ENCODE data around the gene EEFSEC. TPM values are rescaled to one million over a fixed set of nuclear protein-coding genes. Genes with fewer than 3 reads are reported as not detected.

The EEFSEC gene
- polyA plus RNA-seq, 1 donor from 2014 or later: 4.6 TPM

- no peaks in the 10 kb centered on the region for H3K27me3 ChIP-seq (ENCODE audit: insufficient read depth, low read depth, low read length)
- H3F3A ChIP-seq (ENCODE audit: insufficient read depth, low read length, poor library complexity, severe bottlenecking): peaks cover 7% of the 10 kb centered on the region
- TF ChIP-seq CTCF (IDR thresholded peaks at IDR 0.05; ENCODE audit: poor library complexity, severe bottlenecking): no peak
- no peaks in the 10 kb centered on the region for H3K9me3 ChIP-seq (ENCODE audit: low read length)
- H3K4me3 ChIP-seq (ENCODE audit: low read length): peak overlapping the region; percentile 97
- H3K9ac ChIP-seq (ENCODE audit: low read length): peak overlapping the region; percentile 75
- peaks cover 7% of the 10 kb centered on the region for H3K79me2 ChIP-seq (replicated peaks; ENCODE audit: insufficient read depth, low read length)
- peak overlapping the region; percentile 96 for H2AFZ ChIP-seq (ENCODE audit: low read depth, low read length)
- H3K27ac ChIP-seq (ENCODE audit: low read length): peak overlapping the region; percentile 67
- no peaks in the 10 kb centered on the region for H3K9me2 ChIP-seq (ENCODE audit: insufficient read depth, low read length)
- H3K36me3 ChIP-seq (ENCODE audit: insufficient read depth, low read length): no peaks in the 10 kb centered on the region
- H4K20me1 ChIP-seq (ENCODE audit: insufficient read depth): no peaks in the 10 kb centered on the region
- peak overlapping the region; percentile 81 for H3K4me2 ChIP-seq (ENCODE audit: low read length)
These were observed 30.1 kb upstream of the EEFSEC start for GRCh38 chr3:128123156-128123537.

GRCh38 chr3:128123538-128124368, 29.5 kb upstream of the EEFSEC start, which contains the start of gene RUVBL1:
TSS of gene RUVBL1 (minus strand) at chr3:128123812. CDS start at chr3:128123724, 88 bp downstream.
- no peaks in the 10 kb centered on the region for H3K36me3 ChIP-seq (ENCODE audit: insufficient read depth, low read length)
- peak within 1 kb of the TSS; percentile 75 for H3K9ac ChIP-seq (ENCODE audit: low read length)
- H3K4me3 ChIP-seq (ENCODE audit: low read length): peak within 1 kb of the TSS; percentile 97
- peak within 1 kb of the TSS; percentile 77 for H3K27ac ChIP-seq (ENCODE audit: low read length)
- H3K79me2 ChIP-seq (replicated peaks; ENCODE audit: insufficient read depth, low read length): peaks cover 7% of the 10 kb centered on the region
- no peaks in the 10 kb centered on the region for H4K20me1 ChIP-seq (ENCODE audit: insufficient read depth)
- peak within 1 kb of the TSS; percentile 100 for H2AFZ ChIP-seq (ENCODE audit: low read depth, low read length)
- H3K27me3 ChIP-seq (ENCODE audit: insufficient read depth, low read depth, low read length): no peaks in the 10 kb centered on the region
- peak within 1 kb of the TSS; percentile 81 for H3K4me2 ChIP-seq (ENCODE audit: low read length)
- TF ChIP-seq MXI1 (conservative IDR thresholded peaks at IDR 0.05; ENCODE audit: poor library complexity, severe bottlenecking): peak; percentile 99
- peak; percentile 73 for TF ChIP-seq POLR2AphosphoS5 (IDR thresholded peaks at IDR 0.05)
- TF ChIP-seq EP300 (conservative IDR thresholded peaks at IDR 0.05; ENCODE audit: poor library complexity, severe bottlenecking): peak; percentile 35
- TF ChIP-seq SMC3 (conservative IDR thresholded peaks at IDR 0.05; ENCODE audit: poor library complexity): peak; percentile 38
- no peak for TF ChIP-seq REST (IDR thresholded peaks at IDR 0.05; ENCODE audit: borderline replicate concordance)
- no peak for TF ChIP-seq RAD21 (conservative IDR thresholded peaks at IDR 0.05)
- peaks cover 7% of the 10 kb centered on the region for H3F3A ChIP-seq (ENCODE audit: insufficient read depth, low read length, poor library complexity, severe bottlenecking)
- H3K9me3 ChIP-seq (ENCODE audit: low read length): no peaks in the 10 kb centered on the region
- H3K9me2 ChIP-seq (ENCODE audit: insufficient read depth, low read length): no peaks in the 10 kb centered on the region

- Histone ChIP-seq H3K9me3 (ENCODE audit: low read length) (no peaks in the 10 kb centered on the region), H3K36me3 (ENCODE audit: insufficient read depth, low read length) (no peaks in the 10 kb centered on the region), H3K9me2 (ENCODE audit: insufficient read depth, low read length) (no peaks in the 10 kb centered on the region), H3K27ac (ENCODE audit: low read length) (no peak overlapping the region), H3F3A (ENCODE audit: insufficient read depth, low read length, poor library complexity, severe bottlenecking) (peaks cover 7% of the 10 kb centered on the region), H3K79me2 (replicated peaks; ENCODE audit: insufficient read depth, low read length) (peaks cover 7% of the 10 kb centered on the region), H3K4me3 (ENCODE audit: low read length) (no peak overlapping the region), H4K20me1 (ENCODE audit: insufficient read depth) (no peaks in the 10 kb centered on the region), H3K9ac (ENCODE audit: low read length) (no peak overlapping the region), H2AFZ (ENCODE audit: low read depth, low read length) (no peak overlapping the region), H3K4me2 (ENCODE audit: low read length) (no peak overlapping the region), H3K27me3 (ENCODE audit: insufficient read depth, low read depth, low read length) (no peaks in the 10 kb centered on the region)
- TF ChIP-seq SMC3 (conservative IDR thresholded peaks at IDR 0.05; ENCODE audit: poor library complexity) (no peak), EZH2 (IDR thresholded peaks at IDR 0.05; ENCODE audit: borderline replicate concordance, insufficient read depth, low read length, poor library complexity, severe bottlenecking) (no peak), TAF1 (IDR thresholded peaks at IDR 0.05; ENCODE audit: low read depth) (no peak)
These were observed 26.0 kb upstream of the EEFSEC start for GRCh38 chr3:128127236-128127635.

All from neural cell (in vitro differentiated cells).